ENCODE measurements around the gene NPAS3. TPM values are rescaled to one million over a fixed set of nuclear protein-coding genes. Genes with fewer than 3 reads are reported as not detected.

NPAS3 gene
- total and polyA plus RNA-seq, 2 of the 8 experiments (the other 6 are each of a cell fraction or from before 2014, with no cell fraction given) = 0.11 to 0.60 TPM

DNA sequence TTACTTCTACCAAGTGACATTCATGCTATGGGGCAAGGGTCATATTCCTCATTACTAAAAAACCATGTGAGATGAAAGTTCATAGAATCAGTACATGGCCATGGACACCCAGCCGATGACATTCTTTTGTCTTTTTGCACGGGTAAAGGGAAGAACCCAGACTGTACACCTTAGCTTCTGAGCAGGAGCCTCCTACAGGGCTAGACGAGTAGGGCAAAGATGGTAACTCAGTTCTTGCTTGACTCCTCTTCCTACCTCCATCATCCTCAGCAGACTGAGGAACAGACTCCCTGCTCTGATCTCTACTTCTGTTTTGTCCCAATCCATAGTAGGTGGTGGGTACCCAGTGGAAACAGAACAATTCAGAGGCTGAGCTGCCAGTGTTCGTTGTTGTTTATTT, 281.3 kb downstream of the NPAS3 start:
- no peak overlapping the region for H3K4ac ChIP-seq (replicated peaks; ENCODE audit: insufficient read length, low read depth, low read length)
- H3K9me3 ChIP-seq (ENCODE audit: insufficient read depth in 2 of 2, low read depth in 1 of 2, low read length in 1 of 2) = no peaks in the 10 kb centered on the region
- 89% methylated on average over 4 of the region's 4 CpGs; no CpG with 5 or more reads in 1 of the 2 experiments for WGBS, 2 experiments (ENCODE audit: extremely low coverage in 1 of 2, insufficient coverage in 1 of 2, insufficient read length in 1 of 2, insufficient replicate concordance in 2 of 2, low coverage in 1 of 2, low lambda C conversion rate in 2 of 2, missing lambda C conversion rate in 1 of 2)
- no peak overlapping the region for H4K5ac ChIP-seq (ENCODE audit: insufficient read length, low read depth, low read length)
- H3K4me3 ChIP-seq (ENCODE audit: extremely low read depth in 1 of 4, insufficient read depth in 2 of 4, low read depth in 3 of 4, low read length in 4 of 4) = no peak overlapping the region
- H3K79me1 ChIP-seq (ENCODE audit: low read depth, low read length) = no peaks in the 10 kb centered on the region
- no peak overlapping the region for H2BK20ac ChIP-seq (ENCODE audit: low read length)
- no peak overlapping the region for H3K27ac ChIP-seq (ENCODE audit: low read depth, low read length)
- no peaks in the 10 kb centered on the region for H3K36me3 ChIP-seq (ENCODE audit: control insufficient read depth in 2 of 4, insufficient read depth in 4 of 4, low read length in 3 of 4)
- FAIRE-seq (no peak), DNase-seq (ENCODE audit: low read depth in 1 of 2, low spot score in 2 of 2) (no peak)
- H4K20me1 ChIP-seq (replicated peaks in 1 of 2; ENCODE audit: control insufficient read depth in 1 of 2, insufficient read depth in 2 of 2, low read length in 2 of 2) = no peaks in the 10 kb centered on the region
- no peak overlapping the region for H3K23ac ChIP-seq (ENCODE audit: insufficient read length)
- H4K8ac ChIP-seq (ENCODE audit: extremely low read depth, insufficient read depth, low read length) = no peak overlapping the region
- H3K18ac ChIP-seq (ENCODE audit: extremely low read depth, low read length) = no peak overlapping the region
- H2AFZ ChIP-seq (ENCODE audit: low read length) = no peak overlapping the region
- H3K9ac ChIP-seq (replicated peaks in 1 of 4; ENCODE audit: extremely low read depth in 1 of 4, low read depth in 3 of 4, low read length in 3 of 4) = no peak overlapping the region
- TF ChIP-seq, protein P1, sequence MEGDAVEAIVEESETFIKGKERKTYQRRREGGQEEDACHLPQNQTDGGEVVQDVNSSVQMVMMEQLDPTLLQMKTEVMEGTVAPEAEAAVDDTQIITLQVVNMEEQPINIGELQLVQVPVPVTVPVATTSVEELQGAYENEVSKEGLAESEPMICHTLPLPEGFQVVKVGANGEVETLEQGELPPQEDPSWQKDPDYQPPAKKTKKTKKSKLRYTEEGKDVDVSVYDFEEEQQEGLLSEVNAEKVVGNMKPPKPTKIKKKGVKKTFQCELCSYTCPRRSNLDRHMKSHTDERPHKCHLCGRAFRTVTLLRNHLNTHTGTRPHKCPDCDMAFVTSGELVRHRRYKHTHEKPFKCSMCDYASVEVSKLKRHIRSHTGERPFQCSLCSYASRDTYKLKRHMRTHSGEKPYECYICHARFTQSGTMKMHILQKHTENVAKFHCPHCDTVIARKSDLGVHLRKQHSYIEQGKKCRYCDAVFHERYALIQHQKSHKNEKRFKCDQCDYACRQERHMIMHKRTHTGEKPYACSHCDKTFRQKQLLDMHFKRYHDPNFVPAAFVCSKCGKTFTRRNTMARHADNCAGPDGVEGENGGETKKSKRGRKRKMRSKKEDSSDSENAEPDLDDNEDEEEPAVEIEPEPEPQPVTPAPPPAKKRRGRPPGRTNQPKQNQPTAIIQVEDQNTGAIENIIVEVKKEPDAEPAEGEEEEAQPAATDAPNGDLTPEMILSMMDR (IDR thresholded peaks at IDR 0.05; ENCODE audit: control extremely low read depth in 1 of 3, insufficient read depth in 1 of 3, low read depth in 1 of 3, low read length in 3 of 3) = peak in 1 of 3 experiments; percentile 20; a peak in 1 of 4 replicates
- TF ChIP-seq CBX5 (IDR thresholded peaks at IDR 0.05; ENCODE audit: low read depth, low read length) = no peak
- ChIA-PET CTCF (ENCODE audit: partially characterized antibody) (interaction anchor here (0.5 kb wide), 1 partner anchor 90 kb away, joined by 3 read pairs; no protein-coding TSS in a partner anchor), POLR2A (ENCODE audit: partially characterized antibody) (no interaction called here)
- H2BK12ac ChIP-seq (ENCODE audit: low read depth, low read length) = no peak overlapping the region
- no peak overlapping the region for H4K91ac ChIP-seq (replicated peaks; ENCODE audit: insufficient read length, low read length)
- H2BK120ac ChIP-seq (replicated peaks; ENCODE audit: low read depth, low read length) = no peak overlapping the region
- H3K79me2 ChIP-seq (ENCODE audit: control insufficient read depth in 1 of 2, insufficient read depth in 2 of 2, low read length in 2 of 2) = no peaks in the 10 kb centered on the region
- no peak overlapping the region for H3K56ac ChIP-seq (replicated peaks; ENCODE audit: insufficient read length, low read depth, low read length)
- H2AK5ac ChIP-seq (ENCODE audit: low read depth, low read length) = no peak overlapping the region
- no peak overlapping the region for H2BK15ac ChIP-seq (ENCODE audit: low read length)
- H3K4me1 ChIP-seq (replicated peaks in 1 of 4; ENCODE audit: control insufficient read depth in 3 of 4, insufficient read depth in 4 of 4, low read length in 3 of 4) = no peaks in the 10 kb centered on the region
- H3K23me2 ChIP-seq (ENCODE audit: low read depth, low read length) = no peaks in the 10 kb centered on the region
- no peak overlapping the region for H3K4me2 ChIP-seq (ENCODE audit: insufficient read depth in 1 of 2, low read depth in 2 of 2, low read length in 2 of 2)
- no peaks in the 10 kb centered on the region for H3K27me3 ChIP-seq (replicated peaks in 1 of 4; ENCODE audit: control insufficient read depth in 3 of 4, extremely low read depth in 1 of 4, insufficient read depth in 3 of 4, low read length in 3 of 4)
- no peak overlapping the region for H3K14ac ChIP-seq (ENCODE audit: insufficient read length)
- H2BK5ac ChIP-seq (ENCODE audit: low read depth, low read length) = no peak overlapping the region

Data from H1 (cell line).